Measurements from ENCODE around the gene NR3C1.

GRCh38 chr5:143290125-143290524, 113.4 kb downstream of the NR3C1 start:
- TF ChIP-seq TOX (CRISPR knock-in tag; IDR thresholded peaks at IDR 0.05; ENCODE audit: borderline replicate concordance) (no peak), RARB (CRISPR knock-in tag; IDR thresholded peaks at IDR 0.05) (no peak), GLIS3 (CRISPR knock-in tag; IDR thresholded peaks at IDR 0.05) (no peak), PATZ1 (CRISPR knock-in tag; IDR thresholded peaks at IDR 0.05; ENCODE audit: borderline replicate concordance) (no peak), ZFP30 (CRISPR knock-in tag; IDR thresholded peaks at IDR 0.05) (no peak), ISL1 (CRISPR knock-in tag; IDR thresholded peaks at IDR 0.05) (no peak), CREB5 (CRISPR knock-in tag; IDR thresholded peaks at IDR 0.05; ENCODE audit: low read depth) (no peak), BACH2 (CRISPR knock-in tag; IDR thresholded peaks at IDR 0.05; ENCODE audit: borderline replicate concordance) (no peak), CSRNP3 (CRISPR knock-in tag; IDR thresholded peaks at IDR 0.05) (no peak)

Data from SK-N-SH treated with all-trans-retinoic acid at 6 μM for 48 hours (cell line).